HepG2 (cell line): Measurements from ENCODE around the gene ITPRIPL1. TPM values are rescaled to one million over a fixed set of nuclear protein-coding genes. Genes with fewer than 3 reads are reported as not detected.

Source experiments
- AKNA ChIP-seq: sonication (generic); formaldehyde crosslinking; IDR thresholded peaks from 2 replicates; pipeline ENCODE4 v1.4.0; 2020; ENCODE audit warnings: missing genetic modification reagents, borderline replicate concordance
- BRD4 ChIP-seq: sonication (generic); formaldehyde crosslinking; IDR thresholded peaks from 2 replicates; pipeline ENCODE4 v1.4.0; 2020; ENCODE audit warnings: missing genetic modification reagents
- CCAR2 ChIP-seq: fragments of 200-400 bp; formaldehyde crosslinking; optimal IDR thresholded peaks from 2 replicates; pipeline ENCODE3; 2018; ENCODE audit warnings: low read depth, mild to moderate bottlenecking, low read length, moderate library complexity
- HOXD1 ChIP-seq: sonication (generic); formaldehyde crosslinking; IDR thresholded peaks from 2 replicates; pipeline ENCODE4 v1.5.0; 2020; ENCODE audit warnings: missing genetic modification reagents
- IKZF5 ChIP-seq: IDR thresholded peaks from 2 replicates; pipeline ENCODE4 v1.6.1; 2018; ENCODE audit warnings: missing genetic modification reagents, mild to moderate bottlenecking, missing compliant biosample characterization
- JUNB ChIP-seq: sonication (generic); formaldehyde crosslinking; IDR thresholded peaks from 2 replicates; pipeline ENCODE4 v1.8.0; 2022; ENCODE audit warnings: missing genetic modification reagents, mild to moderate bottlenecking, borderline replicate concordance
- KDM6A ChIP-seq: IDR thresholded peaks from 2 replicates; pipeline ENCODE4 v1.6.1; 2016; ENCODE audit warnings: low read depth
- MED1 ChIP-seq: sonication (generic); formaldehyde crosslinking; IDR thresholded peaks from 2 replicates; pipeline ENCODE4 v1.4.0; 2020; ENCODE audit warnings: missing genetic modification reagents
- PAX8 ChIP-seq: sonication (generic); formaldehyde crosslinking; IDR thresholded peaks from 2 replicates; pipeline ENCODE4 v1.8.0; 2022; ENCODE audit warnings: mild to moderate bottlenecking, missing genetic modification reagents, borderline replicate concordance
- RFX1 ChIP-seq: fragments of 450-650 bp; IDR thresholded peaks from 2 replicates; pipeline ENCODE4 v1.6.1; 2017
- SMARCC2 ChIP-seq: fragments of 450-650 bp; IDR thresholded peaks from 2 replicates; pipeline ENCODE4 v1.6.1; 2017; ENCODE audit warnings: antibody characterized with exemption, mild to moderate bottlenecking
- SNAI1 ChIP-seq: sonication (generic); formaldehyde crosslinking; IDR thresholded peaks from 2 replicates; pipeline ENCODE4 v1.5.0; 2020; ENCODE audit warnings: mild to moderate bottlenecking, missing genetic modification reagents, borderline replicate concordance
- SNAPC2 ChIP-seq: sonication (generic); formaldehyde crosslinking; IDR thresholded peaks from 2 replicates; pipeline ENCODE4 v1.8.1; 2022; ENCODE audit warnings: mild to moderate bottlenecking, missing genetic modification reagents
- SP140L ChIP-seq: sonication (generic); formaldehyde crosslinking; IDR thresholded peaks from 2 replicates; pipeline ENCODE4 v1.4.0; 2020; ENCODE audit warnings: missing genetic modification reagents, borderline replicate concordance
- SRSF4 ChIP-seq: fragments of 200-400 bp; formaldehyde crosslinking; IDR thresholded peaks from one replicate; pipeline ENCODE4 v1.6.1; 2018; ENCODE audit warnings: mild to moderate bottlenecking, low read depth, low read length, moderate library complexity; ENCODE audit not compliant: poor library complexity, severe bottlenecking
- TBP ChIP-seq: sonication (generic); formaldehyde crosslinking; IDR thresholded peaks from 2 replicates; pipeline ENCODE4 v1.5.0; 2020; ENCODE audit warnings: missing genetic modification reagents
- THYN1 ChIP-seq: sonication (generic); formaldehyde crosslinking; IDR thresholded peaks from 2 replicates; pipeline ENCODE4 v1.8.1; 2023; ENCODE audit warnings: low read depth, mild to moderate bottlenecking, moderate library complexity, missing genetic modification reagents, borderline replicate concordance
- TSC22D2 ChIP-seq: sonication (generic); formaldehyde crosslinking; IDR thresholded peaks from 2 replicates; pipeline ENCODE4 v1.5.1; 2020; ENCODE audit warnings: missing genetic modification reagents, mild to moderate bottlenecking, borderline replicate concordance
- ZBTB21 ChIP-seq: sonication (generic); formaldehyde crosslinking; IDR thresholded peaks from 2 replicates; pipeline ENCODE4 v1.4.0; 2020; ENCODE audit warnings: missing genetic modification reagents
- ZFAT ChIP-seq: sonication (generic); formaldehyde crosslinking; conservative IDR thresholded peaks from 2 replicates; pipeline ENCODE4 v1.8.1; 2023; ENCODE audit warnings: missing genetic modification reagents, inconsistent platforms
- ZFP1 ChIP-seq: IDR thresholded peaks from 2 replicates; pipeline ENCODE4 v1.6.1; 2016
- ZFP82 ChIP-seq: sonication (generic); formaldehyde crosslinking; IDR thresholded peaks from 2 replicates; pipeline ENCODE4 v1.5.1; 2020; ENCODE audit warnings: mild to moderate bottlenecking, missing genetic modification reagents, borderline replicate concordance
- ZNF362 ChIP-seq: sonication (generic); formaldehyde crosslinking; IDR thresholded peaks from 2 replicates; pipeline ENCODE4 v1.4.0; 2020; ENCODE audit warnings: missing genetic modification reagents, mild to moderate bottlenecking, borderline replicate concordance
- ZNF567 ChIP-seq: sonication (generic); formaldehyde crosslinking; IDR thresholded peaks from 2 replicates; pipeline ENCODE4 v1.8.1; 2023; ENCODE audit warnings: mild to moderate bottlenecking, missing genetic modification reagents, borderline replicate concordance
- polyA plus RNA-seq, 8 experiments: library from polyadenylated mRNA; depleted of rRNA in 3 of 8; stranded (reverse) in 7 of 8; unstranded in 1 of 8; fragments of >200 nt; fragmentation: Illumina TruSeq in 4 of 8; extraction: Trizol in 4 of 8; gene quantifications; 2 replicates each; pipeline versions ENCODE4 v1.2.1 to v1.2.3, GENCODE V29; 2011 to 2016; ENCODE audit warnings: low read depth in 4 of 8, missing spikeins in 1 of 8, mixed read lengths in 1 of 8; ENCODE audit not compliant: insufficient read depth in 1 of 8
- total RNA-seq, 5 experiments: library from RNA; depleted of rRNA; stranded (reverse); fragments of >200 nt; fragmentation: Illumina TruSeq; extraction: Trizol; gene quantifications; 2 replicates each; pipeline ENCODE4 v1.2.3, GENCODE V29; 2016; ENCODE audit warnings: low read depth in 1 of 5

The ITPRIPL1 gene
- total and polyA plus RNA-seq, 2 of the 13 experiments (the other 11 are each of a cell fraction or from before 2014, with no cell fraction given): 4.3 to 11.7 TPM

GRCh38 chr2:96325041-96325883 lies at the start of gene ITPRIPL1 (continued):
- TF ChIP-seq ZNF362 (CRISPR knock-in tag) (peak; percentile 40; the same call in 1 of the 2 replicates), JUNB (CRISPR knock-in tag) (no peak), ZFP82 (CRISPR knock-in tag) (peak; percentile 32; the same call in 1 of the 2 replicates), MED1 (CRISPR knock-in tag) (no peak; the same call in 1 of the 2 replicates), AKNA (CRISPR knock-in tag) (no peak), IKZF5 (CRISPR knock-in tag) (no peak), ZFAT (CRISPR knock-in tag) (no peak), SP140L (CRISPR knock-in tag) (no peak), PAX8 (CRISPR knock-in tag) (no peak), BRD4 (peak; percentile 9), ZNF567 (no peak), HOXD1 (no peak), RFX1 (no peak), KDM6A (CRISPR knock-in tag) (no peak), SRSF4 (no peak), SMARCC2 (no peak), ZBTB21 (CRISPR knock-in tag) (no peak), TBP (no peak), SNAPC2 (CRISPR knock-in tag) (peak; percentile 78; the same call in 1 of the 2 replicates), THYN1 (no peak), TSC22D2 (CRISPR knock-in tag) (0 out of 2 replicates have a peak, but pooled peaks have one; percentile 62), SNAI1 (CRISPR knock-in tag) (no peak), CCAR2 (no peak), ZFP1 (CRISPR knock-in tag) (0 out of 2 replicates have a peak, but pooled peaks have one; percentile 29)
